NCI-H82 (cell line): ENCODE data around the gene ADGRV1.
A peak's percentile ranks its signal among the peaks of the same experiment; 100 is the strongest.

Experiments used
- DNase-seq: peaks from one replicate; lab custom pipeline; 2025; lab: John Stamatoyannopoulos, UW

The ADGRV1 gene

DNA sequence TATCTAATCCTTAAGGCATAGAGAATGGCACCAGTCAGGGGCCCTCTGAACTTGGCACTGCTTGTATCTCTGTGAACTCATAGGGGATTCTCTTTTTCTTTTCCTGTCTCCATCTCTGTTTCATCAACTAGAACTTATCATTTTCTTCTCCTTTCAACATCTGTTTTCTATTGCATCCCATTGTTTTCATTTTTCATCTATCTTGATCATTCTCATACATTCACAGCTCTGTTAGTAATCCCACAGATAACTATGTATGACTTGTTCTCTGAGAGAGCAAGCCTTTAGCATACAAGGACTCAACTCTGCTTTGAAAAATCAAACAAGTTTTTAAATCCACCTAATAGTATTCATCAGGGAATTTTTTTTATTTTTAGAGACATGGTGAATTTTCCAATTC is 560.2 kb downstream of the ADGRV1 start:
- no peak for DNase-seq

DNA sequence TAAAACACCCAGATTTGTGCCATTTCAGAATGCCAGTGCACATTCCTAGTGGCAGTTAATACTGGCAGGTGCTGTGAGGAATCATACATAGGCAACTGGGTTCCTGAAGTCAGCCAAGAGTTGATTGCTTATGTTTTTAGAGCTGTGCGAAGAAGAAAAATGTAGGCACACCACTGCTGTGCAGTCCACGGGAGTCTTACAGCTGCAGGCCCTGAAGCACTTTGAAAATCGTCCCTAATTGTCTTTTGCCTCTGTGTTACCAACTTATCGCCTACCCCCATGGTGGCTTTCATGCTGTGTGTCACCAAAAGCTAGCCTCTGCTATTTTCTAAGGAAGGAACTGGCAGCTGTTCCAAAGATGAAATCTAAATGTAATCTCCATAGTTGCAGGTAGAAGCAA is 560.6 kb downstream of the ADGRV1 start:
- DNase-seq = no peak

GRCh38 chr5:91119981-91120850 is 561.6 kb downstream of the ADGRV1 start:
- no peak for DNase-seq

- no peak for DNase-seq
Observed at GRCh38 chr5:91121347-91121993, 562.9 kb downstream of the ADGRV1 start.

- DNase-seq = peak; percentile 65
Observed at GRCh38 chr5:91122651-91123050, 564.1 kb downstream of the ADGRV1 start.

- peak; percentile 51 for DNase-seq
Observed at GRCh38 chr5:91123291-91123690, 564.7 kb downstream of the ADGRV1 start.

GRCh38 chr5:91123901-91124300 is 565.3 kb downstream of the ADGRV1 start:
- no peak for DNase-seq

GRCh38 chr5:91125916-91126315 is 567.3 kb downstream of the ADGRV1 start:
- DNase-seq = no peak

DNA sequence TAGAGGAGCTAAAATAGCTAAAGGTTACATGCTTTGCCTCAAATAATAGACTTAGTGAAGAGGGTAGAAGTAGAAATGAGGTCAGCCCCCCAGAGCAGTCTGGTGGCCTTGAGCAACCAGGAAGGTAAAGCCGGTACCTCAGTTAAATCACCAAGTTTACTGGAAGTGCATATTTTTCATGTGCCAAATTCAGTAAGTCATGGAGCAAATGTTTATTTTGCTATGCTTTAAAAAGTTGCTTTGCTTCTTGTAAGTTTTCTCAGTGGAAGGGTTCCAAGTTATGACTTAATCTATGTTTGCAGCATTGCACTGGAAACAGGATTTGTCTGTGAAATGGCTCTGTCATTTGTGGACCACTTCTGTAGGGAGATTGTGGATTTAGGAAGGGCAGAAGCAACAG is 567.9 kb downstream of the ADGRV1 start:
- no peak for DNase-seq

GRCh38 chr5:91126888-91127287 is 568.3 kb downstream of the ADGRV1 start:
- no peak for DNase-seq

DNA sequence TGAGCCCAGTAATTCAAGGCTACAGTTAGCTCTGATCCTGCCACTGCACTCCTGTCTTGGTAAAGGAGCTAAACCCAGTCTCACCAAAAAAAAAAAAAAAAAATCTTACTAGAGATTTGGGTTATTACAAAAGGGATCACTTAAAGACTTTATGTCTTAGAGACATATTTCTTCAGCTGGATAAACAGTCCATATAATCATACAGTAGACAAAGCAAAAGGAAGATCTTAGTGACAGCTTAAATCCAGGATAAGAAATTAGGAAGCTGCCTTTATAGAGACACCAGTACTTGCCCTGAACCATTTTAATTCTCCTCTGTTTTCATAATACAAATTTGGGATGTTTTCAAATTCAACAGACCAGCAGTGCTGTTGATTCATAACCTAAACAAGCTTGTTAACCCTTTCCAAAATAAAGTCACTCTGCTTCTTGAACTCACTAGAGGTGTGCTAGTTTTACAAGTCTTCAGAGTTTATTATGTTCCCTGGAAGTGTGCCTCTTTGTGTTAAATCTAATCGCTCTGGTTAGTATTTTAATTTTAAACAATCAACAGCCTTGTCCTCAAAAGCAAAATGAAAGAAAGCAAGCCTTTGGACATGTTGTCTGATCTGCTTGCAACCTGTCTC is 569.0 kb downstream of the ADGRV1 start:
- DNase-seq = no peak

GRCh38 chr5:91128604-91129003 is 570.0 kb downstream of the ADGRV1 start:
- DNase-seq = no peak

DNA sequence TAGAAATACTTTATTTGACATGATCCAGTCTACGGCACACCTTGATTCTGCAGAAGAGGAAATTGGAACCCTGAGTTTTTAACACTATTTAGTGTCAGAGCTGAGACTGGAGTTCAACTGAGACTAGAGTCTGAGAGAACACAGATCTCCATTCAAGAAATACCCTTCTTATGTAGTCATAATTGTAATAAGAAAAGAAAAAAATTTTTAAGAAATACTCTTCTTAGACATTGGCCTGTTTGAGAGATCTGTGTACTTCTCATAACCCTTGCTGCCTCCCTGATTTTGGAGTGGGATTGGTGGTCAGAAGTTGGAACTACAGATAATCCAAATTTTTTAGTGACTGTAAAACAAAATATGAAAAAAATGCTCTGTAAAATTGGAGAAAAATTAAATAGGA is 571.2 kb downstream of the ADGRV1 start:
- DNase-seq = no peak

DNA sequence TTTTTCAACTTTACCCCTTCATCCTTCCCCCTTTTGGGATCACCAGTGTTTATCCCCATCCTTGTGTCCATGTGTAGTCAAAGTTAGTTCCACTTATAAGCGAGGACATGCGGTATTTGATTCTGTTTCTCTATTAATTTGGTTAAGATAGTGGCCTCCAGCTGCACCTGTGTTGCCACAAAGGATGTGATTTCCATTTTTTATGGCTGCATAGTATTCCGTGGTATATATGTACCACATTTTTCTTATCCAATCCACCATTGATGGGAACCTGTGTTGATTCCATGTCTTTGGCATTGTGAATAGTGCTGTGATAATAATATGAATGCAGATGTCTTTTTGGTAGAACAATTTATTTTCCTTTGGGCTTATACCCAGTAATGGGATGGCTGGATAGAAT is 572.2 kb downstream of the ADGRV1 start:
- no peak for DNase-seq

DNA sequence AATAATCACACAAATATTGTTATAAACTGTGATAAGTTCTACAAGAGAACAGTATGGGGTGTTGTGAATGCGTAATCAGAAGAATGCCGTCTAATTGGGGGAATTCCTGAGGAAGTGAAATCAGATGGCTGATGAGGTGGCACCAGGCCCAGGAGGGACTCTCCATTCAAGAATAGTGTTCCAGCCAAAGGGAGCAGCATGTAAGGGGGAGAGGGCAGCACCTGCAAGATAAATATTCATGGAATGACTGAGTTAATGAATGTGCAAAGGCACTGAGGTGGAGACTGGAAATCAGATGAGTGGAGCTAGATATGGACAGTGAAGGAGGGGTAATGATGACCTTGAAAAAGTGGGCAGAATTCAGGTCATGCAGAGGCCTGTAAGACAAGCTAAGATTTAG is 574.0 kb downstream of the ADGRV1 start:
- no peak for DNase-seq

- DNase-seq = no peak
Observed at GRCh38 chr5:91133183-91133582, 574.6 kb downstream of the ADGRV1 start.

- DNase-seq = peak; percentile 24
Observed at GRCh38 chr5:91135475-91136248, 577.1 kb downstream of the ADGRV1 start.

DNA sequence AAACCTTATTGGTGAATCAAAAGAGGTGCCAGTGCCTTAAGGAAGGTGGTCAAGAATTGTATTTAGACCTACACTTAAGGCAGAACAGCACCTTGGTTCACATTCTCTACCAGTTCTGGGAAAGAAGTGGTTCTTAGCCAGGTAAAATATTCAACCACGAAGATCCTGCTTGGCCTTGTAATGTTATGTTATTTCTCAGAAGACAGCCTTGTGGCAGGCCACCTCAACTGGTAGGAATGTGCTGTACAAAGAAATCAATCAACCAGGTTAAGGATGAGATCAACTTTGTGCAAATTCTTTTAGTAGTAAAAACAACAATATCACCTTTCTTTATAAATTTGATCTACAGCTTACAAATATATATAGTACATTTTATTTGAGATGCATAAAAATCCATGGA is 577.7 kb downstream of the ADGRV1 start:
- DNase-seq = no peak

DNA sequence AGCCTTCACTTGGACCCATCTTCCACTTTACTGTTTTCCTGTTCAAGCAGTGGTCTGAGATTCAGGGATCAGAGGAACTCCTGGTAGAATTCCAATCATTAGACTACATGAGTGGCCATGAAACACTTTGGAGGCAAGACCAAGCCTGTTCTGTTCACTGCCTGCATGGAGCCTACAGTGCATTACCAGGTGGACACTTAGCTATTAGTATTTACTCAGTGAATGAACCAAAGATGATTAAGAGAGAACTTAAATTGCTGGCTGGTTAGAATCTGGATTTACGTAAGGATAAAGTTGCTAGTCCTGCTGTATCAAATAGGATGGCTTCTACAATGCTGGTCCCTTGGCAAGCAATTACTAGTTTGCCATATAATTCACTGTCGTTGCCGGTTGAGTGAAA is 579.0 kb downstream of the ADGRV1 start:
- DNase-seq = no peak

GRCh38 chr5:91139572-91140200 is 581.1 kb downstream of the ADGRV1 start:
- DNase-seq = no peak

- DNase-seq = peak; percentile 64
Observed at GRCh38 chr5:91140657-91141056, 582.1 kb downstream of the ADGRV1 start.

GRCh38 chr5:91141642-91142041 is 583.0 kb downstream of the ADGRV1 start:
- DNase-seq = no peak
